Left colon (tissue), 2 donors: ENCODE measurements around the gene SPARCL1. TPM values are rescaled to one million over a fixed set of nuclear protein-coding genes. Genes with fewer than 3 reads are reported as not detected.
"Not testable (repeated sequence)": the region's sequence is repeated elsewhere in the genome, so short reads cannot be mapped to it uniquely, and the experiment has no call there.

ENCODE experiments used
- ATAC-seq: fragments of 200-7000 bp; cut with Tn5 transposase; one replicate; pipeline ENCODE4 v1.9.1; 2020; ENCODE audit warnings: mild to moderate bottlenecking, moderate library complexity
- DNase-seq, 2 donors: peaks; one replicate each; pipeline ENCODE4 v3.0.0-alpha.2; 2020
- intact Hi-C, 2 donors: fragments of 100-400 bp; cut with DNase I in 1 of 2; cut with micrococcal nuclease in 1 of 2; formaldehyde crosslinking; loops; one replicate each; pipeline versions ENCODE4 v1.11.2 to v1.14.0; 2022; cut with DNase I, micrococcal nuclease
- total RNA-seq, 2 donors: library from RNA; stranded (reverse); fragmentation: NEBNext Ultra II Directional; extraction: Animal tissue kit (Norgen Biotek cat#: 25700); gene quantifications; one replicate each; pipeline ENCODE4 v1.2.1, GENCODE V29; 2021
- donor health status: DM: no; HTN: no; CAD: no.
- donor health status: DM: yes; HTN: yes; CAD: no.

Gene SPARCL1
- total RNA-seq, 2 donors from 2014 or later = 31.8 to 97.8 TPM

GRCh38 chr4:87512400-87512799, 16.8 kb downstream of the SPARCL1 start:
- no peak for DNase-seq
- intact Hi-C loops = no loop called here
- ATAC-seq = no peak

DNA sequence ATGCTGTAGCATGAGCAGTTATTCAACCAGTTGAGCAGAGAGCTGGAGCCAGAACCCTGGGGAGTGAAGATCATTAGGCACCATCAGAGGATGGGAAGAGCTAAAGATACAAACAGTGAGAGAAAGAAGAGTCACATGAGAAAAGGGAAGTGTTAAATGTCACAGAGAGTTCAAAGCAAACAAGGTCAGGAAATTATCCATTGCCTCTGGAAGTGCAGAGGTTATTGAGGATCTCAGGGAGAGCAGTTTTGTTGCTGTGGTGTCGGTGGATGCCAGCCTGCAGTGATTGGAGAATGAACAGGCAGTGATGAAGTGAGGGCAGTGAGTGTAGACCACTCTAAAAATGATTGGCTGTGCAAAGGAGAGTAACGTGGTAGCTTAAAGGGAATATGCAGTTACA, 17.7 kb downstream of the SPARCL1 start:
- DNase-seq (no peak), ATAC-seq (no peak)
- intact Hi-C loops = no loop called here

DNA sequence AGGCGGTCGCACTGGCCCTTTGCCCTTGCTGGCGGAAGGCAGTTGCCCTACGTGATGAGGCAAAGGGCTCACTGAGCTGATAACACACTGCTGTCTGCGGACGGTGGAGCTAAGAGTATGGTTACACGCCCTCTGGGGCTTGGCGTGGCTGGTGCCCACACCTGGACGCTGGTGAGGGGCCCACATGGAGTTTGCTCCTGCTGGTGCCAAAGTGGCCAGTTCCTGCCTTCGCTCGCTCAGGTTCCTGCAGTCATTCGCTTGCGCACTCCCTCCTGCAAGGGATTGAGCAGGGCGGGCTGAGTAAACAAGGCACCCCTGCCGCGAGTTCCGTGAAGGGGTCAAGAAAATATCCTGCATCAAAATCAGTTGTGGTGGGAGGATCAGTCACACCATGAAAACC, 18.4 kb downstream of the SPARCL1 start:
- intact Hi-C loops = no loop called here
- ATAC-seq = no peak

GRCh38 chr4:87506974-87507701, 22.0 kb downstream of the SPARCL1 start:
- intact Hi-C loops = no loop called here
- no peak for ATAC-seq
- no peak for DNase-seq

More for the DNA sequence above, 18.4 kb downstream of the SPARCL1 start:
- no peak for DNase-seq

DNA sequence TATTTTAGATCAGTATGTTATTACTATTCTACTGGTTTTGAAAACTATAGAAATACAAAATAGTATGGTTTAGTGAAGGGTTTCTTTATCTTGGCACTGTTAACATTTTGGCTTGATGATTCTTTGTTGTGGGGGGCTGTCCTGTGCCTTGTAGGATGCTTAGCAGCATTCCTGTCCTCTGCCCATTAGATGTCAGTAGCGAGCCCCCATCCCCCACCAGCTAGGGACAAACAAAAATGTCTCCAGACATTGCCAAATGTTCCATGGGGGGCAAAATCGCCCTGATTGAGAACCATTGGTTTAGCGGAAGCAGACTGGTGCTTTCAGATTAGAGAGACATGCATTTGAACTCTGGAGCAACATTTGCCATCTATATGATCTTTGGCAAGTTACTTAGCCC, 23.3 kb downstream of the SPARCL1 start:
- intact Hi-C loops = no loop called here
- DNase-seq = no peak
- ATAC-seq = no peak

- no peak for ATAC-seq
- intact Hi-C loops = no loop called here
- DNase-seq = no peak
Observed at GRCh38 chr4:87502580-87503238, 26.5 kb downstream of the SPARCL1 start.

DNA sequence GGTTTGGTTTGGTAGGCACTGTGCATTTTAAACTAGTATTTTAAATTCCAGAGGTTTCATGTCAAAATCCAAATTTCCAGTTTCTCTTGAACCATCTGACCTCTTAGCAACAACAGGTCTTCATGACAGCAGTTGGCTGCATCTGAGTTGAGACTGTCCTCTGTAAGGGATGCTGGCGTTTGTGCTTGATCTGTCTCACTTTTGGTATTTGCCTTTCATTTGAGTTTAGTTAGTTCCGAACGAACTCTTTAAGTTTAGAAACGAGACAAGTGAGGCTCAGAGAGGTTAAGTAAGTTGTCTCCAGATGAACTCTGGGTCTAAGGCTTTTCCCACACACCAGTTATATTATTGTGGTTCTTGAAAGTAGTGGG, 29.1 kb downstream of the SPARCL1 start:
- intact Hi-C loops = no loop called here
- no peak for ATAC-seq

GRCh38 chr4:87499403-87500091, 29.6 kb downstream of the SPARCL1 start:
- ATAC-seq (no peak), DNase-seq (no peak)
- intact Hi-C loops = no loop called here

More for the DNA sequence above, 29.1 kb downstream of the SPARCL1 start:
- DNase-seq = no peak

DNA sequence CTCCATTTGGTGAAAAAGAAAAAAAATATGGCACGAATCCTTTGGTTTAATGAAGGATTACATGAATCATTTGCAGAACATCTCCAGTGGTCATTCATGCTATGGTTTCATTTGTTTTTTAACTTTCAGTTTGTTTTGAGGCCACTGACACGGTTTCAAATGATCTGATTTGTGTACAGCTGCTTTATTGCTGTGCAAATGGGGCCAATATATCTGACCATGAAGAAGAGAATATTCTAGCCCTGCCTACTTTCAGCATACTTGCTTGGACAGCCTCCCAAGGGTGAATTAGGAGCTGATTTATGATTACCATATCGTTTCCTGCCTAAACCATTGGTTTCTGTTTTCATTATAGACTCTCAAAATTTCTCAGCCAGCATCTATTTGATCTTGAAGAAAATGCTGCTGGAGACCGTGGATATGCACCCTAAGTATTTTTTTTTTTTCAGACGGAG, 30.7 kb downstream of the SPARCL1 start:
- intact Hi-C loops = no loop called here
- ATAC-seq (peak; percentile 34), DNase-seq (no peak)

DNA sequence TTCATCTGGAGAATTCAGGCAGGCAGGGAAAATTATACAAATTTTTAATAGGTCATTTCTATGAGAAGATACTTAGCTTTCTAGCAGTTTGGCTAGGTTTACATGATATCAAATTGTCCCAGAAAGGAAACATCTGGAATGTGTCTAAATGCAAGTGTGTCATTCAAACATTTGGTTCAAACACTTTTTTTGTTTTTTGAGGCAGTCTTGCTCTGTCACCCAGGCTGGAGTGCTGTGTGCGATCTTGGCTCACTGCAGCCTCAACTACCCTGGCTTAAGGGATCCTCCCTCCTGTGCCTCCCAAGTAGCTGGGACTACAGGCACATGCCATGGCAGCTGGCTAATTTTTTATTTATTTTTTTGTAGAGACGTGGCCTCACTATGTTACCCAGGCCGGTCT, 31.6 kb downstream of the SPARCL1 start:
- intact Hi-C loops = no loop called here
- DNase-seq = no peak
- ATAC-seq = no peak

GRCh38 chr4:87497159-87497558, 32.0 kb downstream of the SPARCL1 start:
- DNase-seq = no peak
- ATAC-seq = no peak
- intact Hi-C loops = no loop called here

DNA sequence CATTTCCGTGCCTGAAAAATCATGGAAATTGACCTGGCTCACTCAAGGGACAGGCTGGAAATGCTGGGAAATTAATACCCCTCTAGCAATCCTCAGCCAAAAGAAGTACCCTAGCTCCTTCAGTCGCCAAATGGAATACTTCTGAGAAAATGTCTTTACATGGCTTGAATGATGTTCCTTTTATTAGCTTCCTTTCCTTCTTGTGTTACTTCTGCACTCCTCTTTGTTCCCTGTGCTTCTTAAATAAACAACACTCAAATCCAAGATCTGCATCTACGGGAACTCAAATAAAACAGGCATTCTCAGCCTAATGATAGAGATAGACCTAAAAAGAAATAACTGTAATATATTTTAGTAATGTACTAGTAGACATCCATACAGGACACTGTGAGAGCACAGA, 36.1 kb downstream of the SPARCL1 start:
- intact Hi-C loops = no loop called here
- ATAC-seq (no peak), DNase-seq (no peak)

- ATAC-seq, intact Hi-C loops, DNase-seq: not testable (repeated sequence)
Observed at GRCh38 chr4:87491851-87492250, 37.3 kb downstream of the SPARCL1 start.

DNA sequence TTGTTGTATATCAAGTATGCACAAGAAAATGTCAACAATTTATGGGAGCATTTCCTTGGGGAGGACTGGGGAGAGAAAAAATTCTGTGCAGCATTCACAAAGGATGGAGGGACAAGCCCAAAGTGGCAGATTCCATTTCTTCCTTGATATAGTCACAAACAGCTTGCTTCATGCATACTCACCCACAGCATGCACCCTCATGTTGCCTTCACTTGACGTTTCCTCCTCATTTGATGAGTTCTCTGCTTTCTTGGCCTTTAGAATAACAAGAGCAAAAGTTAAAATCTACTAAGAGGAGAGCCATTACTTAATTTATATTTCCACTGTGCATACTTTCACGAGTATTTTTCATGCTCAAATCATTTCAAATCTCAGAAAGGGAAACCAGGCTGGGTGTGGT, 37.7 kb downstream of the SPARCL1 start:
- DNase-seq (no peak), ATAC-seq (no peak)
- intact Hi-C loops = no loop called here

DNA sequence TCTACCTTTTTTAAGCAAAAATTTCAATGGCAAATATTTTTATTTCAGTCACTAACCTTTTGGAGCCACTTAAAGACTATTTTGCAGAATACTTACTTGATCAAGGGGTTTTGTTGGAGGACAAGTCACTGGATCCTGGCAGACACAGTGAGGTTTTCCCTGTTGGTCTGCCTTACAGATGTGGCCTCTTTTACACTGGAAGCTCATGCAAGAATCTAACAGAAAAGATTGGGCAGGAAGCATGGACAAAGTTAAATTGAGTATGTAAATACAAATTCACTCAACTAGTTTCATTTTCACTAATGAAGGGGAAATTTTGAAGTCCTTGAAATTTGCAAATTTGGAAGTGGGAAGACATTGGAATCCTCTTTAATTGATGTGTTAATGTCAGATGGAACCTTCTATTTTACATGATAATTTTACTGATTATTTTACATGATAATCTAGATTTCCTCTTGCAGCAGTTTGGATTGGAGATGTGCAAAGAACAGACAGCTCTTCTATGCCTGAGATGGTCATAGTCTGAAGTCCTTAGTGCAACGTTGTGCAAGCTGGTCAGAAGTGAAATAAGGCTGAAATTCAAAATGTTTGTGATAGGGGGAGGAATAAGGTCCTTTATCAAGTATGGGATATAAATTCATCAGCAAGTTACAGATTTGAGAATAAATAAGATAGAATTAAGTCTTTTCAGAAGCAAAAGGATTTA, 38.4 kb downstream of the SPARCL1 start:
- no peak for DNase-seq
- intact Hi-C loops = no loop called here
- no peak for ATAC-seq

GRCh38 chr4:87489678-87490077, 39.5 kb downstream of the SPARCL1 start:
- DNase-seq (no peak), ATAC-seq (no peak)
- intact Hi-C loops = no loop called here

DNA sequence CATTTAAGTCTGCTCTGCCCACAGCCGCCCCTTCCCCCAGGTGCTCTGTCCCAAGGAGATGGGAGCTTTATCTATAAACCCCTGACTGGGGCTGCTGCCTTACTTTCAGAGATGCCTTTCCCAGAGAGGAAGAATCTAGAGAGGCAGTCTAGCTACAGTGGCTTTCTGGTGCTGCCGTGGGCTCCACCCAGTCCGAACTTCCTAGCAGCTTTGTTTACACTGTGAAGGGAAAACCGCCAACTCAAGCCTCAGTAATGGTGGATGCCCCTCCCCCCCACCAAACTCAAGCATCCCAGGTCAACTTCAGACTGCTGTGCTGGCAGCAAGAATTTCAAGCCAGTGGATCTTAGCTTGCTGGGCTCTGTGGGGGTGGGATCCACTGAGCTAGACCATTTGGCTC, 40.5 kb downstream of the SPARCL1 start:
- ATAC-seq, intact Hi-C loops, DNase-seq: not testable (repeated sequence)

GRCh38 chr4:87483247-87483646, 45.9 kb downstream of the SPARCL1 start:
- intact Hi-C loops, DNase-seq, ATAC-seq: not testable (repeated sequence)

DNA sequence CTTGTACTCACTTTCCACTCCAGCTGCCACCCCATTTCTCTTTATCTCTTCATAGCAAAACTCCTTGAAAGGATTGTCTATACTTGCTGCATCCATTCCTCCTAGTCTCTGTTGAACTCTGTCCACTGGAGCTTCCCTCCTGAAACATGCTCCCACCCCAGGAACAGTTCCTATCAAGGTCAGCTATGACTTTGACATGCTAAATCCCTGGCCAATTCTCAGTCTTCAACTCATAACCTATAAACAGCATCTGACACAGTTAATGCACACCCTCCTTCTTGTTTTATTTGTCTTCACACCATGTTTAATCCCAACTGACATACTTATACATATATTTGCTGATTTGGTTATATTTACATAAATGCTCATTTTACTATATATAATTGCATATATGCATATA, 47.8 kb downstream of the SPARCL1 start:
- ATAC-seq (no peak), DNase-seq (no peak)
- intact Hi-C loops = no loop called here
